HepG2 (cell line): ENCODE measurements around the gene NPEPL1. TPM values are rescaled to one million over a fixed set of nuclear protein-coding genes. Genes with fewer than 3 reads are reported as not detected.

Source experiments
- ATAC-seq: fragments of 200-7000 bp; cut with Tn5 transposase; 3 replicates; pipeline ENCODE4 v1.9.1; 2020; ENCODE audit warnings: mild to moderate bottlenecking, moderate library complexity
- BruUV-seq: library from RNA; stranded (reverse); fragments of 400-500 nt; replicated peaks from 2 replicates; lab custom pipeline; 2021; lab: Mats Ljungman, UMichigan
- CTCF ChIA-PET: fragments of 300-600 bp; formaldehyde crosslinking; extraction: SDS; loops from one replicate; lab custom pipeline; 2021; ENCODE audit warnings: low total read pairs, inconsistent platforms, low intra/inter-chr PET ratio; lab: Yijun Ruan, JAX
- POLR2A ChIA-PET: fragments of 350-600 bp; sonication (Branson Sonifier 250); formaldehyde crosslinking; loops from one replicate; lab custom pipeline; 2020; ENCODE audit warnings: antibody characterized with exemption, inconsistent platforms; lab: Yijun Ruan, JAX
- DNase-seq: peaks from one replicate; pipeline ENCODE4 v3.0.0-alpha.2; 2015; ENCODE audit warnings: low spot score
- FAIRE-seq: peaks from 3 replicates; lab custom pipeline; 2011; peaks lifted over from hg19 to GRCh38; lab: Jason Lieb, UNC
- H2AFZ ChIP-seq: one replicate; pipeline ENCODE4 v1.6.1; 2011; ENCODE audit warnings: low read length, inconsistent platforms
- H3K27ac ChIP-seq: fragments of 300-600 bp; 3 replicates; pipeline ENCODE4 v1.8.0; 2011; ENCODE audit warnings: mixed run types, mild to moderate bottlenecking, mixed read lengths, low read length, inconsistent platforms; ENCODE audit not compliant: insufficient read depth; ENCODE audit errors: extremely low read length
- H3K27me3 ChIP-seq, 2 experiments: fragments of 200-600 bp in 1 of 2; 2 replicates in 1 of 2; 3 replicates in 1 of 2; pipeline versions ENCODE4 v1.6.0 to v1.8.0; 2011; ENCODE audit warnings: low read length in 2 of 2, mild to moderate bottlenecking in 2 of 2, moderate library complexity in 2 of 2, inconsistent platforms in 1 of 2; ENCODE audit not compliant: insufficient read depth in 2 of 2, control insufficient read depth in 1 of 2
- H3K36me3 ChIP-seq, 2 experiments: fragments of 200-600 bp in 1 of 2; replicated peaks in 1 of 2; 2 replicates in 1 of 2; 3 replicates in 1 of 2; pipeline versions ENCODE4 v1.5.1 to v1.8.0; 2011; ENCODE audit warnings: low read length in 2 of 2, inconsistent platforms in 1 of 2; ENCODE audit not compliant: insufficient read depth in 2 of 2, control insufficient read depth in 1 of 2
- H3K4me1 ChIP-seq: 2 replicates; pipeline ENCODE4 v1.5.1; 2012; ENCODE audit warnings: low read length, inconsistent platforms; ENCODE audit not compliant: insufficient read depth
- H3K4me2 ChIP-seq: 2 replicates; pipeline ENCODE4 v1.6.0; 2011; ENCODE audit warnings: low read depth, low read length, inconsistent platforms
- H3K4me3 ChIP-seq, 3 experiments: fragments of 200-600 bp in 1 of 3; sonication (generic), shearing (Covaris generic) in 1 of 3; replicated peaks in 1 of 3; 2 replicates each; pipeline ENCODE4 v1.5.1; 2011 to 2016; ENCODE audit warnings: low read length in 3 of 3, inconsistent platforms in 2 of 3, low read depth in 2 of 3, mild to moderate bottlenecking in 2 of 3, control low read depth in 1 of 3, mixed read lengths in 1 of 3; ENCODE audit not compliant: insufficient read depth in 1 of 3
- H3K79me2 ChIP-seq: one replicate; pipeline ENCODE4 v1.6.1; 2011; ENCODE audit warnings: low read length, inconsistent platforms; ENCODE audit not compliant: insufficient read depth
- H3K9ac ChIP-seq: 2 replicates; pipeline ENCODE4 v1.6.0; 2011; ENCODE audit warnings: mild to moderate bottlenecking, low read depth, low read length, inconsistent platforms; ENCODE audit not compliant: insufficient read depth
- H3K9me3 ChIP-seq: 2 replicates; pipeline ENCODE4 v1.5.1; 2012; ENCODE audit warnings: mild to moderate bottlenecking, low read length
- H4K20me1 ChIP-seq: 2 replicates; pipeline ENCODE4 v1.6.0; 2011; ENCODE audit warnings: inconsistent platforms, mild to moderate bottlenecking, low read length, moderate library complexity; ENCODE audit not compliant: insufficient read depth
- FOXO1 ChIP-seq: sonication (generic); formaldehyde crosslinking; IDR thresholded peaks from 2 replicates; pipeline ENCODE4 v1.4.0; 2020; ENCODE audit warnings: missing genetic modification reagents
- IRX3 ChIP-seq: sonication (generic); formaldehyde crosslinking; IDR thresholded peaks from 2 replicates; pipeline ENCODE4 v1.8.1; 2023; ENCODE audit warnings: mild to moderate bottlenecking, low read depth, missing genetic modification reagents, borderline replicate concordance
- RARA ChIP-seq: IDR thresholded peaks from 2 replicates; pipeline ENCODE4 v1.6.1; 2016; ENCODE audit warnings: missing genetic modification reagents, missing compliant biosample characterization
- ZNF281 ChIP-seq: sonication (generic); formaldehyde crosslinking; IDR thresholded peaks from 2 replicates; pipeline ENCODE4 v1.4.0; 2020; ENCODE audit warnings: missing genetic modification reagents, borderline replicate concordance
- ZNF644 ChIP-seq: IDR thresholded peaks from 2 replicates; pipeline ENCODE4 v1.6.1; 2016; ENCODE audit warnings: low read depth
- ZNF773 ChIP-seq: sonication (generic); formaldehyde crosslinking; IDR thresholded peaks from 2 replicates; pipeline ENCODE4 v1.4.0; 2020; ENCODE audit warnings: missing genetic modification reagents, borderline replicate concordance
- WGBS: methylation state at CpG from one replicate; pipeline ENCODE4 v1.1.6; 2017; ENCODE audit warnings: low lambda C conversion rate; 5-methylcytosine and 5-hydroxymethylcytosine counted together
- in situ Hi-C: cut with HindIII; loops from 2 replicates; pipeline ENCODE4 v1.10.0; 2017; ENCODE audit warnings: low pct_unique_long_range_greater_than_20kb; ENCODE audit not compliant: extremely low pct_ligation_motif_present
- intact Hi-C: fragments of 100-400 bp; cut with micrococcal nuclease; formaldehyde crosslinking; loops from one replicate; pipeline ENCODE4 v1.10.0; 2022; ENCODE audit not compliant: unreplicated experiment
- polyA plus RNA-seq, 8 experiments: library from polyadenylated mRNA; depleted of rRNA in 3 of 8; stranded (reverse) in 7 of 8; unstranded in 1 of 8; fragments of >200 nt; fragmentation: Illumina TruSeq in 4 of 8; extraction: Trizol in 4 of 8; gene quantifications; 2 replicates each; pipeline versions ENCODE4 v1.2.1 to v1.2.3, GENCODE V29; 2011 to 2016; ENCODE audit warnings: low read depth in 4 of 8, missing spikeins in 1 of 8, mixed read lengths in 1 of 8; ENCODE audit not compliant: insufficient read depth in 1 of 8
- total RNA-seq, 5 experiments: library from RNA; depleted of rRNA; stranded (reverse); fragments of >200 nt; fragmentation: Illumina TruSeq; extraction: Trizol; gene quantifications; 2 replicates each; pipeline ENCODE4 v1.2.3, GENCODE V29; 2016; ENCODE audit warnings: low read depth in 1 of 5

Gene NPEPL1
- total and polyA plus RNA-seq, 2 of the 13 experiments (the other 11 are each of a cell fraction or from before 2014, with no cell fraction given) = 4.1 to 7.5 TPM

GRCh38 chr20:58660855-58661597 lies 31.6 kb upstream of the NPEPL1 start:
- WGBS = 96% methylated on average over 14 of the region's 14 CpGs
- no TSS peak for BruUV-seq
- CTCF ChIA-PET = no interaction called here

More at GRCh38 chr20:58660855-58661597, 31.6 kb upstream of the NPEPL1 start:
- H3K36me3 ChIP-seq = peaks cover 20 to 53% of the 10 kb centered on the region in 2 experiments
- no peak overlapping the region for H3K27ac ChIP-seq
- POLR2A ChIA-PET = interaction anchor here (0.6 kb wide), 1 partner anchor 10 kb away, joined by 3 read pairs; the partner anchor contains the start of gene STX16
- no peak for ATAC-seq
- intact Hi-C loops = no loop called here
- H3K79me2 ChIP-seq = peaks cover 90% of the 10 kb centered on the region
- TF ChIP-seq ZNF281 (CRISPR knock-in tag) (no peak), ZNF644 (CRISPR knock-in tag) (no peak), RARA (CRISPR knock-in tag) (no peak), ZNF773 (CRISPR knock-in tag) (no peak), FOXO1 (CRISPR knock-in tag) (no peak), IRX3 (CRISPR knock-in tag) (no peak)
- H3K4me1 ChIP-seq = peaks cover 25% of the 10 kb centered on the region
- no peak overlapping the region for H2AFZ ChIP-seq
- no peak for FAIRE-seq
- no peak for DNase-seq
- in situ Hi-C loops = no loop called here
- no peaks in the 10 kb centered on the region for H3K9me3 ChIP-seq
- H3K9ac ChIP-seq = no peak overlapping the region
- no peak overlapping the region for H3K4me2 ChIP-seq
- H3K27me3 ChIP-seq = no peaks in the 10 kb centered on the region
- H4K20me1 ChIP-seq = peaks cover 53% of the 10 kb centered on the region
- no peak overlapping the region for H3K4me3 ChIP-seq
